ENCODE results near the gene TXNDC8.

DNA sequence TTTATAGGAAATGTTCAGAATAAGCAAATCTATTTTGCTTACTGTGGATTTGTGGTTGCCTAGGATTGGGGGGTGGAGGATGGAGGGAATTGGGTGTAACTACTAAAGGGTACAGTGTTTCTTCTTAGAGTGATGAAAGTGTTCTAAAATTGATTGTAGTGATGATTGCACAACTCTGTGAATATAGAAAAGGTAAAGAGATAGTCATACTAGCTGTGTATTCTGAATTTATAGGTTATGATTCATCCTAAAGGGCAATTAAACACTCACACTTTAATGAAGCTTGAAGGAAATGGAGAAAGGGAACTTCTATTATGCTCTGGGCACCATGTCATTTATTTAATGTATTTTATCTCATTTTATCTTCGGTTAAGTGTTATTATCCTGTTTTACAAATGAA is 9.9 kb downstream of the TXNDC8 start:
- TF ChIP-seq CTCF (IDR thresholded peaks at IDR 0.05) = no peak
- TF ChIP-seq POLR2A (IDR thresholded peaks at IDR 0.05; ENCODE audit: low read depth) = no peak

All from esophagus muscularis mucosa (tissue), 3 donors.